Activated effector memory CD4-positive, alpha-beta T cell treated with anti-CD3 and anti-CD28 coated beads, Interleukin-2, amount 50 U/mL, for 16 hours (primary cell): ENCODE results near the gene NLRC3.

Source experiments
- DNase-seq: peaks from one replicate; pipeline ENCODE4 v3.0.0-alpha.2; 2020

NLRC3 gene

DNA sequence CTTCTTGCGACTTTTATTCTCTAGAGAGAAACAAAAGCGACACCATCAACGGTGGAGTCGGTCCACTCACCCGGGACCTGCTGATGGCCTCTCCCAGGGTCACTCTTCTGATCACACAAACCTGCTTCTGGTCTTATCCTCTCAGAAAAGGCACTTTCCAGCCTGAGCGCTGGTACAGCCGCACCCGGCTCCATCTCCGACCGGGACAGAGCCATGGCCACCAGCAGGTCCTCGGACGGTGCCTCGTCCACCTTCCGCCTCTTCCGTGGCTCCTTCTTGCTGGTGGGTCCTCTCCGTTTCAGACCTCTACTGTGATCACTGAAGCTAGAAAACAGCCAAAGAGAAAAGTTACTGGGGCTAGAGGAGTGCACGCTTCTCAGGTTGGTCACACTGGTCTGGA lies 20.5 kb upstream of the NLRC3 start:
- DNase-seq: no peak

GRCh38 chr16:3597226-3597625 lies 20.0 kb upstream of the NLRC3 start:
- no peak for DNase-seq

DNA sequence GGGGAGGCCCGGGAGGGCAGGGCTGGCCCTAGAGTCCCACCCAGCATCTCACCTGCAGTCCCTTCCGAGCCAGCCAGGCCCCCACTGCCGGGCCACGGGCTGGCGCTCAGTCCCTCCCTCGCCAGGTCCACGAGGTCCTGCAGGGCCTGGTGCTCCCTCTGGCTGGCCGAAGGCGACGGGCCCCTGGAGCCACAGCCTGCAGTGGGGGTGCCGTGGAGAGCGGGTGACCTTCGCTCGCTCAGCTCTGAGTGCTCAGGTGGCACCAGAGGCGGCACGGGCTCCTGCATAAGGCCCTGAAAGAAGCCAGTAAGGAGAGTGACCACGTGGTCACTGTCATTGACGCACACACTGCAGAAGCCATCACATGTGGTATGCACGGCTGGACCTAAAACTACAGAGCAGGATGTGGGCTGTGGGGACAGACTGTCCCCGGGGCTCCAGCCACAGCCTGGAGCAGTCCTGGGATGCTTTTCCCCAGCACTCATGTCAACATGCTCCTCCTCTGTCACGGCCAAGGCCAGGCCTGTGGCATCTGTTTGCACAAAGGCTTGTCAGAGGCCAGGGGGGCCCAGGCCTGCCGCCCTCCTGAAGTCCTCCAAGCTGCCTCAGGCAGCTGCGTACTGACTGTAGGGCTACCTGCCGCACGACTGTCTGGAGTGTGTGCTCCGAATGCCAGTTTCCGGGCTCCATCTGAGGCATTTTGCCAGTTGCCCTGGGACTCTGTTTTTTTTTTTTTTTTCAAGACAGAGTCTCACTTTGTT lies 19.1 kb upstream of the NLRC3 start:
- DNase-seq: no peak

- DNase-seq: no peak
Measured at GRCh38 chr16:3595521-3596021, 18.4 kb upstream of the NLRC3 start.

DNA sequence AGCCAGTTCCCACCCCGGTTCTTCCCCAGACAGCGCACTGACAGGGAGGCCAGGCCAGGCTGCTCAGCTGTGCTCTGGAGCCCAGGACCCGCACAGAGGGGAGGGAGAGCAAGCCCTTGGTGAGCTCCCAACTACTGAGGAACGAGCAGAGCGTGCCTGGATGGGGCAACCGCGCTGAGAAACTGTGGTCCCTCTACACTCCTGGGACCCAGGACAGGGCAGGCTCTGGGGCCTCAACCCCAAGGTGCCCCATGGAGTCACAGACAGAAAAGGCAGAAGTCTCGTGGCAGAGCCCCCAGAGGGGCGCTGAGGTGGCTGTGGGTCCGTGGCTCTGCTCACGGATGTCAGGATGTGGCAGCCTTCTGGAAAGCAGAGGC lies 17.9 kb upstream of the NLRC3 start:
- no peak for DNase-seq

DNA sequence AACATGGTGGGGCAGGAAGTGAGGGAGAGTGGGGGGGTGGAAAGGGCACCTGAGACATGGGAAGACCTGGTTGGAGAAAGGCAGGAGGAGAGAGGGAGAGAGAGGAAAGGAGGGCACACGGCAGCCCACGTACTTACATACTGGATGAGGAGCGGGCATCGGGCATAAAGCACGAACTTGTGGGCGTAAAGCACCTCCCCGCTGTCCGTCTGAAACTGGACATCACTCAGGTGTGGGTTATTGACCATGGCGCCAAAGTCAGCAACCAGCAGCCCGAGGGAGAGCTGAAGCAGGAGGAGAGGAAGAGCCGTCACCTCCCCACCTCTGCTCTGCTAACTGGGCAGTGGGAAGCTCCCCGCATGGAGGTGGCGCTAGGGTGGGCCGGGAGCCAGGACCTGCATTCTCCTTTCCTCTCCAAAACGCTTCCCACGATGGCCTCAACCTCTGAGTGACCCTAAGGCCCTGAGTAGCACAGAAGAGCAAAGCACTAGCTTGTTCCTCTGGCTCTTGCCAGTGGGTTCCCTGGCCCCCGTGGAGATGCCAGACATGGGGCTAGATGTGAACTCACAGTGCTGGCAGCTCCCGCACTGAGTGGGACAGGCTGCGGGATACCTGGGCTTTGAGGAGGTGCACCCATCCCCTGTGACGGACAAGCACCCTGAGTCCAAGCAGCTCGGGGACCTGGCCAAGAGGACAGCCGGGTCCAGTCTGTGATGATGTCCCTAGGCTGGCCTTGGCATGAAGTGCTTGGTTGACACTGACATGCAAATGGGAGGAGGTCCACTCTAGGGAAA lies 17.3 kb upstream of the NLRC3 start:
- DNase-seq: no peak

- no peak for DNase-seq
Measured at GRCh38 chr16:3592559-3592958, 15.4 kb upstream of the NLRC3 start.

- no peak for DNase-seq
Measured at GRCh38 chr16:3591991-3592390, 14.8 kb upstream of the NLRC3 start.

DNA sequence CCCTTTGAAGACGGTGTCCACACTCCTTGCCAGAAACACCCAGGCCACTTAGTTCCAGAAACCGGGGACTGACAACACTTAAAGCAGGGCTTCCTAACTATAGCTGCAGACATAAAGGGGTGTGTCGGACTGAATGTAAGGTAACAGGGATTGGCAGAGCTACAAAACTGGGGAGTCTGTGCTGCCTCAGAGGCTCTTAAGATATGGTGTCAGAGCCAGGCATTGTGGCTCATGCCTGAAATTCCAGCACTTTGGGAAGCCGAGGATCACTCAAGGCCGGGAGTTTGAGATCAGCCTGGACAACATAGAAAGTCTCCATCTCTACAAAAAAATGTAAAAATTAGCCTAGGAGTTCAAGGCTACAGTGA lies 14.2 kb upstream of the NLRC3 start:
- DNase-seq: no peak

- no peak for DNase-seq
Measured at GRCh38 chr16:3590736-3591435, 13.7 kb upstream of the NLRC3 start.

DNA sequence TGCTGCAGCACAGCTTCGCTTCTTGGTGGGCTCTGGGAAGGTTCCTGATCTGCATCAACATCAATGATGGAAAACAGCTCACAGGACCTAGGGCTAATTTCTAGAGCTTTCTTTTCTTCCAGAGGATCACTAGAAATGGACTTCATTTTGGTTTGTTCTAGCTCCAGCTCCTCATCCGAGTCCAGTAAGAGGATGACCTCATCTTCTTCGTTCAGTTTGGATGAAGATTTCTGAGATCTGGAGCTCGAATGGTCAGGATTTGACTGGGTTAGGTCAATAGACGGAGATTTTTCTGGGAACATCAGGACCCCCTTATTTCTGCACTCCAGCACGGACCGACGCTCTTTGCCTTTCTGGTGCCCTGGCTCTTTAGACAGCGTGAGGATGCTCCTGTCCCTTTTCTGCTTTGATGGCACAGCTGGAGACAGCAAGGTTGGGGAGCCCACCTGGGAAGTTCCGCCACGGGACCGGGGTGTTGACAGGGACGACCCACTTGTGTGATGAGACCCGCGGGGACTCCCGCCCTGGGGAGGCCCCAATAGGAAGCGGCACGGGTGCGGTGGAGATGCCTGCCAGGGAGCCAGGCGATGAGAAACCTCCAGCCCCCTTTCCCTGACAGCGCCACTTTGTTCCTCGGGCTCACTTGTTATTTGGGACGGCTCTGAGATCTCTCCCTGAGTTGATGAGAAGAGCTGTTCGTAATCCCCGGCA lies 12.9 kb upstream of the NLRC3 start:
- DNase-seq: no peak

GRCh38 chr16:3589441-3589921 lies 12.3 kb upstream of the NLRC3 start:
- DNase-seq: no peak

DNA sequence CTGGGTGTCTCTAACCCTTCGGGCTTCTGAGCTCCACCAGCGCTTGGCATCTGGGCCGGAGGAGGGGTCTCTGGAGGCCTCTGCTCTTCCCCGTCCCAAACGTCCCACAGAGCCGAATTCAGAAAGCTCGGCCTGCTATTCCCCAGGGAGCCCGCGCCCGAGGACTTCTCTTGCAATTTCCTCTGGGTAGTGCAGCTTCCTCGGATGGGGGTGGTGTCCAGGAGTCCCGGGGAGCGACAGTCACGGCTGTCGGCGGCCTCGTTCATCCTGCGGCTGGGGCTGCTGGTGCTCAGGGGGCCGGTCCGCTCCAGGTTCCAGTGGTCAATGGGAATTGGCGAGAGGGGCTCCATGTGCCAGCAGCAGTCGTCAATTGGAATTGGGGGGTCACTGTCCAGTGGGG lies 11.8 kb upstream of the NLRC3 start:
- DNase-seq: no peak

DNA sequence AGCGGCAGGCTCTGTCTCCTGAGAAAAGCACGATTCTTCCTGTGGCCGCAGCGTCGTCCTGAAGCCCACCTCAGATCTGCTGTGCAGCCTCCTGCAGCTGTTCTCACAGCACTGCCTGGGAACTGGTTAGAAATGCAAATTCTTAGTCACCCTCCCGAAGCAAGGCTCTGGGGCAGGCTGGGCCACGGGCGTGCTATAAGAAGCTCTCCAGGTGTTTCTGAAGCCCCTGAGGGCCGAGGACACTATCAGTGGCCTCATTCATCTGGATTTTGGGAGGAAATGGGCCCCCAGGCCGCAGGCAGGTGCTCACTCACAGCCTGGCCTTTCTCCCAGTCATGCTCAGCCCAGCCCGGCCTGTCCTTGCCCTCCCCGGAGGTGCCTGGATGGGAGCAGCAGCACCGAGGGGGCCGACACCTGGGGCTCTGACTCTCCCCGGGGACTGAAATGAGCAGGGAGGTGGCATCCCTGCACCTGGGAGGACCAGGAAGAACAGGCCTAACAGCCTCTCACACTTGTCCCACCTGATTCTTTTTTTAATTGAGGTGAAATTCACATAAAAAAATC lies 10.4 kb upstream of the NLRC3 start:
- DNase-seq: no peak

- DNase-seq: no peak
Measured at GRCh38 chr16:3584412-3584811, 7.2 kb upstream of the NLRC3 start.

GRCh38 chr16:3583303-3584038 lies 6.3 kb upstream of the NLRC3 start:
- DNase-seq: no peak

DNA sequence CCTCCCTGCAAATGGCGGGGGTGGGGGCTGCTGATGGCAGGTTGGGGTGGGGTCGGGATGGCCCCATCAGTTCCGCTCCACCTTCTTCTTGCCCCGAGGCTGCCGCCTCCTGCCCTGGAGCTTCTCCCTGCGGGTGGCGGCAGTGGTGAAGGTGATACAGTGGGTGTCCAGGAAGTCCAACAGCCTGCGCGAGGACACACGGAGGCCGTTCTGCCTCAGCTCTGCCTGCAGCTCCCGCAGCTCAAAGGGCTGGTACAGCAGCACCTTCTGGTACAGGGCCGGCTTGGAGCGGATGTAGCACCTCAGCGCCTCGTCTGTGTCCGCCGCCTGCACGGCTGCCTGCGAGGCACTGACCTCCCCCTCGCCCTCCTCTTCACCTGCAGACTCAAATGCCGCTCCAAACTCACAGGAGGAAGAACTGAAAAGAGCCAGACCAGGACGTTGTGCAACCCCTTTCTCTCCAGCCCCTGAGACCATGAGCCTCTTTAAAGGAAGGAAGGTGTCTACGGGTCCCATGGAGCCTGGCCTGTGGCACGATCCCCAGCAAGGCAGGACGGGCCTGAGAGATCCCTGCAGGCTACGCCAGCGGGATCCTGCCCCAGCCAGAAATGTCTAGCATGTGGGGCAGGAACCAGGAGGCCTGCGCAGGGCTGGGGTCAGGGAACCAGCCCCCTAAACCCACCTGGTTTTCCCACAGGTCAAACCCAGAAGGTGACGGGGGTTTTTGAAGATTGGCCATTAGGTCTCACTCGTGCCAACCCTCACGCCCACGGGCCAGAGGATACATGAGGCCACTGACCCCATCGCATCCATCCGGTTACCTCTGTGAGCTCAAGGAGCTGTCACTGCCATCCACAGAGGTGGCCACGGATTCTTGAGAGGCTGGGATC lies 5.3 kb upstream of the NLRC3 start:
- DNase-seq: no peak

- no peak for DNase-seq
Measured at GRCh38 chr16:3581392-3581791, 4.2 kb upstream of the NLRC3 start.

GRCh38 chr16:3580686-3581085 lies 3.5 kb upstream of the NLRC3 start:
- DNase-seq: no peak

DNA sequence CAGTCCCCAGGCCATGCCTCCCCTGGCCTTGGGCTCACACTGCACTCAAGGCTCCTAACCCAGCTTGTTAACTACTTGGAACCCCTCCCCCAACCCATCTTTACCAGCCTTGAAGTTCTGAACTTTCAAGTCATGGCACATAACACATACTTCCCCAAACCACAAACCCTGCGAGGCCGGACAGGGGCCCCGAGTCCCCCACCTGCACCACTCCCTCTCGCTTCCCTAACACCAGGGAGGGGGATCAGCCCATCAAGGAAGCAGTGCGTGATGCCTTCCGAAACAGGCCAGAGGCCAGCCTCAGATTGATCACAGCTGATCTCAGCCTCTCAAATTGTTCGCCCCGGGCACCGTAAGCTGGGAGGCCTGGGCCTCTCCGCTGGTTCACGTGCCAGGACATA lies 3.0 kb upstream of the NLRC3 start:
- no peak for DNase-seq

- DNase-seq: no peak
Measured at GRCh38 chr16:3579776-3580175, 2.6 kb upstream of the NLRC3 start.
